ENCODE measurements around the gene RASL10A.

The RASL10A gene

GRCh38 chr22:29323641-29324040, 8.1 kb upstream of the RASL10A start:
- no peak for DNase-seq (ENCODE audit: low read depth in 2 of 2, low spot score in 1 of 2)

GRCh38 chr22:29320546-29320945, 5.0 kb upstream of the RASL10A start:
- DNase-seq (ENCODE audit: low read depth in 2 of 2, low spot score in 1 of 2): no peak

- DNase-seq (ENCODE audit: low read depth in 2 of 2, low spot score in 1 of 2): no peak
Observed at GRCh38 chr22:29319072-29319471, 3.6 kb upstream of the RASL10A start.

GRCh38 chr22:29317827-29318454, 2.4 kb upstream of the RASL10A start:
- DNase-seq (ENCODE audit: low read depth in 2 of 2, low spot score in 1 of 2): no peak

- DNase-seq (ENCODE audit: low read depth in 2 of 2, low spot score in 1 of 2): no peak
Observed at GRCh38 chr22:29316141-29316828, 788 bp upstream of the RASL10A start.

- DNase-seq (ENCODE audit: low read depth in 2 of 2, low spot score in 1 of 2): no peak
Observed at GRCh38 chr22:29314537-29315285, 786 bp downstream of the RASL10A start.

GRCh38 chr22:29313576-29314466, 1.7 kb downstream of the RASL10A start:
- no peak for DNase-seq (ENCODE audit: low read depth in 2 of 2, low spot score in 1 of 2)

- no peak for DNase-seq (ENCODE audit: low read depth in 2 of 2, low spot score in 1 of 2)
Observed at GRCh38 chr22:29313126-29313575, 2.3 kb downstream of the RASL10A start.

- no peak for DNase-seq (ENCODE audit: low read depth in 2 of 2, low spot score in 1 of 2)
Observed at GRCh38 chr22:29312218-29313125, 3.0 kb downstream of the RASL10A start.

GRCh38 chr22:29311464-29312217, 3.9 kb downstream of the RASL10A start:
- DNase-seq (ENCODE audit: low read depth in 2 of 2, low spot score in 1 of 2): no peak

- peak; percentile 16 to 52 for DNase-seq (ENCODE audit: low read depth in 2 of 2, low spot score in 1 of 2)
Observed at GRCh38 chr22:29310863-29311339, 4.6 kb downstream of the RASL10A start.

- no peak for DNase-seq (ENCODE audit: low read depth in 2 of 2, low spot score in 1 of 2)
Observed at GRCh38 chr22:29310065-29310862, 5.2 kb downstream of the RASL10A start.

GRCh38 chr22:29309332-29310064, 6.0 kb downstream of the RASL10A start:
- DNase-seq (ENCODE audit: low read depth in 2 of 2, low spot score in 1 of 2): no peak

- DNase-seq (ENCODE audit: low read depth in 2 of 2, low spot score in 1 of 2): no peak
Observed at GRCh38 chr22:29308791-29309262, 6.7 kb downstream of the RASL10A start.

GRCh38 chr22:29308148-29308790, 7.2 kb downstream of the RASL10A start:
- DNase-seq (ENCODE audit: low read depth in 2 of 2, low spot score in 1 of 2): no peak

- no peak for DNase-seq (ENCODE audit: low read depth in 2 of 2, low spot score in 1 of 2)
Observed at GRCh38 chr22:29307596-29308147, 7.8 kb downstream of the RASL10A start.

All from stimulated activated CD8-positive, alpha-beta memory T cell treated with anti-CD3 and anti-CD28 coated beads, Interleukin-4, amount 100 ng/mL, for 4 hours (primary cell).